Liver (tissue), 9 donors: ENCODE data around the gene CHD1. TPM values are rescaled to one million over a fixed set of nuclear protein-coding genes. Genes with fewer than 3 reads are reported as not detected.
"Not testable (repeated sequence)": the region's sequence is repeated elsewhere in the genome, so short reads cannot be mapped to it uniquely, and the experiment has no call there.

Experiments
- DNase-seq: peaks from one replicate; pipeline ENCODE4 v3.0.0-alpha.2; 2017; ENCODE audit warnings: low spot score
- H3K27ac ChIP-seq, 2 donors: one replicate each; pipeline ENCODE4 v1.7.0; 2013; ENCODE audit warnings: inconsistent platforms in 2 of 2, low read length in 2 of 2, control low read depth in 1 of 2, low read depth in 1 of 2, mild to moderate bottlenecking in 1 of 2
- H3K27me3 ChIP-seq, 4 donors: one replicate each; pipeline versions ENCODE4 v1.6.1 to v1.7.0; 2013; ENCODE audit warnings: low read length in 3 of 4, inconsistent platforms in 1 of 4, mild to moderate bottlenecking in 1 of 4, moderate library complexity in 1 of 4; ENCODE audit not compliant: control insufficient read depth in 4 of 4, insufficient read depth in 4 of 4
- H3K36me3 ChIP-seq, 4 donors: one replicate each; pipeline versions ENCODE4 v1.6.1 to v1.7.0; 2013; ENCODE audit warnings: low read length in 3 of 4, mild to moderate bottlenecking in 3 of 4, low read depth in 1 of 4, moderate library complexity in 1 of 4; ENCODE audit not compliant: control insufficient read depth in 4 of 4, insufficient read depth in 3 of 4
- H3K4me1 ChIP-seq, 4 donors: one replicate each; pipeline versions ENCODE4 v1.6.1 to v1.7.0; 2013; ENCODE audit warnings: low read length in 3 of 4, mild to moderate bottlenecking in 3 of 4, moderate library complexity in 1 of 4; ENCODE audit not compliant: control insufficient read depth in 4 of 4, insufficient read depth in 4 of 4
- H3K4me3 ChIP-seq, 3 donors: one replicate each; pipeline versions ENCODE4 v1.6.1 to v1.7.0; 2013; ENCODE audit warnings: low read length in 3 of 3, control low read depth in 1 of 3, low read depth in 1 of 3, mild to moderate bottlenecking in 1 of 3
- H3K9ac ChIP-seq, 2 donors: one replicate each; pipeline ENCODE4 v1.7.0; 2013; ENCODE audit warnings: low read length in 2 of 2, mild to moderate bottlenecking in 2 of 2, moderate library complexity in 2 of 2, control low read depth in 1 of 2, low read depth in 1 of 2
- H3K9me3 ChIP-seq, 4 donors: one replicate each; pipeline versions ENCODE4 v1.6.1 to v1.7.0; 2013; ENCODE audit warnings: low read length in 3 of 4; ENCODE audit not compliant: control insufficient read depth in 4 of 4
- ATF3 ChIP-seq: IDR thresholded peaks from 2 replicates; pipeline ENCODE4 v1.6.1; 2016; ENCODE audit warnings: antibody characterized with exemption
- CTCF ChIP-seq: fragments of 150-350 bp; IDR thresholded peaks from 2 replicates; pipeline ENCODE4 v1.5.1; 2017; ENCODE audit warnings: improper control_type of control experiment, low read depth, low read length; ENCODE audit not compliant: missing input control
- EGR1 ChIP-seq, 2 donors: IDR thresholded peaks; 2 replicates each; pipeline ENCODE4 v1.6.1; 2016 to 2018; ENCODE audit warnings: antibody characterized with exemption in 2 of 2, low read depth in 2 of 2
- FOXA1 ChIP-seq: IDR thresholded peaks from 2 replicates; pipeline ENCODE4 v1.6.1; 2016; ENCODE audit warnings: antibody characterized with exemption
- FOXA2 ChIP-seq: IDR thresholded peaks from 2 replicates; pipeline ENCODE4 v1.6.1; 2016; ENCODE audit warnings: antibody characterized with exemption
- GABPA ChIP-seq, 2 donors: IDR thresholded peaks in 1 of 2; conservative IDR thresholded peaks in 1 of 2; 2 replicates each; pipeline ENCODE4 v1.6.1; 2016; ENCODE audit warnings: antibody characterized with exemption in 2 of 2, mild to moderate bottlenecking in 1 of 2, moderate library complexity in 1 of 2
- HNF4A ChIP-seq, 2 donors: conservative IDR thresholded peaks; 2 replicates each; pipeline ENCODE4 v1.6.1; 2016; ENCODE audit warnings: antibody characterized with exemption in 2 of 2, mild to moderate bottlenecking in 2 of 2
- HNF4G ChIP-seq: IDR thresholded peaks from 2 replicates; pipeline ENCODE4 v1.6.1; 2016; ENCODE audit warnings: antibody characterized with exemption
- JUND ChIP-seq, 2 donors: IDR thresholded peaks; 2 replicates each; pipeline ENCODE4 v1.6.1; 2016; ENCODE audit warnings: antibody characterized with exemption in 2 of 2
- MAX ChIP-seq: IDR thresholded peaks from 2 replicates; pipeline ENCODE4 v1.6.1; 2016; ENCODE audit warnings: antibody characterized with exemption
- NR2F2 ChIP-seq: IDR thresholded peaks from 2 replicates; pipeline ENCODE4 v1.6.1; 2016; ENCODE audit warnings: antibody characterized with exemption
- RAD21 ChIP-seq, 2 donors: IDR thresholded peaks; 2 replicates each; pipeline ENCODE4 v1.6.1; 2016; ENCODE audit warnings: antibody characterized with exemption in 2 of 2, mild to moderate bottlenecking in 2 of 2
- REST ChIP-seq: IDR thresholded peaks from 2 replicates; pipeline ENCODE4 v1.6.1; 2016; ENCODE audit warnings: antibody characterized with exemption, mild to moderate bottlenecking
- RXRA ChIP-seq, 2 donors: IDR thresholded peaks; 2 replicates each; pipeline ENCODE4 v1.6.1; 2017 to 2018; ENCODE audit warnings: antibody characterized with exemption in 2 of 2, mild to moderate bottlenecking in 1 of 2
- SP1 ChIP-seq: IDR thresholded peaks from 2 replicates; pipeline ENCODE4 v1.6.1; 2018; ENCODE audit warnings: antibody characterized with exemption, mild to moderate bottlenecking
- TAF1 ChIP-seq: conservative IDR thresholded peaks from 2 replicates; pipeline ENCODE4 v1.6.1; 2016; ENCODE audit warnings: antibody characterized with exemption, mild to moderate bottlenecking
- YY1 ChIP-seq: IDR thresholded peaks from 2 replicates; pipeline ENCODE4 v1.6.1; 2016; ENCODE audit warnings: antibody characterized with exemption, mild to moderate bottlenecking
- ZBTB33 ChIP-seq: IDR thresholded peaks from 2 replicates; pipeline ENCODE4 v1.6.1; 2016; ENCODE audit warnings: antibody characterized with exemption
- WGBS: extraction: QIAGEN DNeasy Blood & Tissue Kit; methylation state at CpG from one replicate; pipeline ENCODE4 v1.1.7; 2013; 5-methylcytosine and 5-hydroxymethylcytosine counted together
- polyA plus RNA-seq, 2 donors: library from polyadenylated mRNA; stranded (reverse) in 1 of 2; unstranded in 1 of 2; fragments of 200-250 nt in 1 of 2; fragments of >200 nt in 1 of 2; fragmentation: Nextera tagmentation in 1 of 2; extraction: Ambion mirVana in 1 of 2; gene quantifications; one replicate each; pipeline versions ENCODE4 v1.2.1 to v1.2.3, GENCODE V29; 2013 to 2015
- total RNA-seq, 2 donors: library from RNA; depleted of rRNA; stranded (reverse); fragments of >200 nt; gene quantifications; one replicate each; pipeline ENCODE4 v1.2.3, GENCODE V29; 2014
- donor health status: healthy.
- donor health status: healthy.
- donor health status: healthy.
- donor health status: healthy.
- donor health status: healthy.

Gene CHD1
- total and polyA plus RNA-seq, 4 donors: 5.1 to 44.8 (median 25.4) TPM

GRCh38 chr5:98957307-98957706 is 28.5 kb upstream of the CHD1 start:
- no peak for DNase-seq
- 79% methylated on average over 2 of the region's 2 CpGs for WGBS
- TF ChIP-seq FOXA2 (no peak), CTCF (no peak), TAF1 (no peak), MAX (no peak), NR2F2 (no peak), SP1 (no peak), HNF4G (no peak), JUND (IDR thresholded peaks at IDR 0.05) (no peak), RAD21 (IDR thresholded peaks at IDR 0.05) (no peak), YY1 (no peak), ATF3 (no peak), ZBTB33 (no peak), FOXA1 (no peak), GABPA (IDR thresholded peaks at IDR 0.05 in 1 of 2, conservative IDR thresholded peaks at IDR 0.05 in 1 of 2) (no peak), EGR1 (IDR thresholded peaks at IDR 0.05; ENCODE audit: low read depth in 2 of 2) (no peak), HNF4A (conservative IDR thresholded peaks at IDR 0.05) (no peak), RXRA (IDR thresholded peaks at IDR 0.05) (no peak), REST (no peak)
- H3K4me3 ChIP-seq: no peak overlapping the region
- H3K9me3 ChIP-seq: no peaks in the 10 kb centered on the region
- H3K4me1 ChIP-seq: no peaks in the 10 kb centered on the region
- H3K36me3 ChIP-seq: no peaks in the 10 kb centered on the region
- H3K9ac ChIP-seq: no peak overlapping the region
- H3K27me3 ChIP-seq: no peaks in the 10 kb centered on the region
- H3K27ac ChIP-seq: no peak overlapping the region

GRCh38 chr5:98955888-98956287 is 27.1 kb upstream of the CHD1 start:
- H3K36me3 ChIP-seq, H3K9me3 ChIP-seq, H3K9ac ChIP-seq, DNase-seq, H3K27me3 ChIP-seq, H3K4me1 ChIP-seq, H3K4me3 ChIP-seq, H3K27ac ChIP-seq: not testable (repeated sequence)
- 91% methylated on average over 2 of the region's 3 CpGs for WGBS

- H3K27me3 ChIP-seq, H3K4me3 ChIP-seq, H3K9ac ChIP-seq, H3K9me3 ChIP-seq, DNase-seq, H3K4me1 ChIP-seq, H3K27ac ChIP-seq, H3K36me3 ChIP-seq: not testable (repeated sequence)
- 88% methylated on average over 2 of the region's 2 CpGs for WGBS
These were observed 26.7 kb upstream of the CHD1 start for GRCh38 chr5:98955471-98955870.
